Nucleus accumbens (tissue), 56 donors: ENCODE results near the gene SMCO1.
"Not testable (repeated sequence)": the region's sequence is repeated elsewhere in the genome, so short reads cannot be mapped to it uniquely, and the experiment has no call there.

Source experiments
- DNase-seq, 56 donors: peaks; one replicate each; lab custom pipeline; 2025; lab: John Stamatoyannopoulos, UW

SMCO1 gene, protein sequence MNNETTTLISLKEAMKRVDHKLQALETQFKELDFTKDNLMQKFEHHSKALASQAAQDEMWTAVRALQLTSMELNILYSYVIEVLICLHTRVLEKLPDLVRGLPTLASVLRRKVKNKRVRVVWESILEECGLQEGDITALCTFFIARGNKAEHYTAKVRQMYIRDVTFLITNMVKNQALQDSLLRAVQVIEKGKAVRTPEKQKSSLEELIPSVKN

DNA sequence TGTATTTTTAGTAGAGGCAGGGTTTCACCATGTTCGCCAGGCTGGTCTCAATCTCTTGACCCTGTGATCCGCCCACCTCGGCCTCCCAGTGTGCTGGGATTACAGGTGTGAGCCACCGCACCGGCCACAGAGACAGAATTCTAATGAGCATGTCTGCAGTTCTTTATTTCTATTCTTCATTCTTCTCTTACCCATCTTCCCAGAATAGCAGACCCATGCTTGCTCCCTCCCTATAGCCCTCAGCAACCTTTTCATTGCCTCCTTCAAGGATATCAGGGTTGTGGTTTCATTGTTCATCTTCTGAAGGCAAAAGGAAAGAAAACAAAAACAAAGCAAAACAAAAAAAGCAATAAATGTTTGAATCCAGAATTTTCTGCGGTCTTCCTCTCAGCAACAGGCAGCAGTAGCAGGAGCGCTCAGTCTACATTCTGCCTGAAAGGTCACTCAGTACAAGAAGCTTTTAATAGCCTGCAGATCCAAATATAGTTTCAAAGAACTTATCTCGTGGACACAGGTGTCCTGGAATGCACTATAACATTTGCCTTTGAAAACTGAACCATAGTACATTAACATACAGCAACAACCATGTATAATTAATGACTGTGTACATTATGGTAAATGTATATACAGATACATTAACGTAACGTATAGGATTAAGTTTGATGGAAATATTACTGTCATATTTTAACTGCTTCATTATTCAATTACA lies at the start of gene SMCO1:
Gene SMCO1 (minus strand): TSS at position 434 of the 709 bp plus-strand sequence. CDS start 137 bp downstream, at position 297.
- no peak for DNase-seq

DNA sequence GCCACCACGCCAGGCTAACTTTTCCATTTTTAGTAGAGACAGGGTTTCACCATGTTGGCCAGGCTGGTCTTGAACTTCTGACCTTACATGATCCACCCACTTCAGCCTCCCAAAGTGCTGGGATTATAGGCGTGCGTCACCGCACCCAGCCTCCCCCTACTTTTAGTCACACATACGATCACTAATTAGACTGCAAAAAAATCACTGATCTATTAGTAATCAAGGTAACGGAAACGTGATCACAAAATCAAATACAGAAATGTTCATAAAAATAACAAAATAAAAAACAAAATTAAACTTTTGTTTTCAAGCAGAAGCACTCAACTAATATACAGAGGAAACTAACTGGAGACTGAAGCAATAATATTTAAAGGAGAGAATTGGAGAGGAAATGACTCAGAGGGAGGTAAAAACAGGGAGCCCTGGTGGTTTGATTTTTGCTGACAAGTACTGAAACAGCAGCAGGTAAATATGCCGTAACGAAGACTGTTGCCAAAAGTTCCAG lies 48.6 kb upstream of the SMCO1 start:
- no peak for DNase-seq

DNA sequence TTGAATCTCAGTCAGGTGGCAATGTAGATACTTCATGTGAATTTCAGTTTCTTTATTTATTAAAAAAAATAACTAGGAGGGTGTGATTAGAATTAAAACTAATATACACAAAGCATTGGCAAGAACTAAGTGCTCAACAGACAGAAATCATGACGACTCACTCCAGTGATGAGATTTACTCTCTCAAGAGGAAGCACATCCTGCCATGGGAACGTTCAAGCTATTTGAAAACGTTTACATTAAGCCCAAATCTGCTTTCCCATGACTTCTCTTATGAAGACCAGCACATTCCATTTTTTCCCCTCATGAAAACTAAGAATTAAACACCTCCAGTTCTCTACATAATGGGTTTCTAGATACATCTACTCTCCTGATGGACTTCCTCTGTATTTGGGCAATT lies 44.7 kb upstream of the SMCO1 start:
- DNase-seq: no peak

DNA sequence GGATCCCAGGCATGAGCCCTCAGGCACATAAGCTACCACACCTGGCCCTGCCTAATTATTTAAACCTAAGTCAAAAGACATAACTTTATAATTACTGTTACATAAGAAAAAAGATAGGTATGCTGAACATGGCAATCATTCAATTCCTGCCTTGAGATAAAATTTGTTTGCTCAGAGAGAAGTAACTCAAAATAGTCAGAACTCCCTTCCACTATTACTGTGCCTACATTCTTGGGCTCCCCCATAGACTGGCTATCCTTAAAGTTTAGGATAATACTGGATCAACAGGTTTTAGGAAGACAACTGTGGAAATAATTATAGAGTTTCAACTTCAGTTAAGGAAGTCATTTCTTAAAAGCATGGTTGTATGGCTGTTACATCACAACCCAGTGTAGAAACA lies 43.3 kb upstream of the SMCO1 start:
- DNase-seq: no peak

DNA sequence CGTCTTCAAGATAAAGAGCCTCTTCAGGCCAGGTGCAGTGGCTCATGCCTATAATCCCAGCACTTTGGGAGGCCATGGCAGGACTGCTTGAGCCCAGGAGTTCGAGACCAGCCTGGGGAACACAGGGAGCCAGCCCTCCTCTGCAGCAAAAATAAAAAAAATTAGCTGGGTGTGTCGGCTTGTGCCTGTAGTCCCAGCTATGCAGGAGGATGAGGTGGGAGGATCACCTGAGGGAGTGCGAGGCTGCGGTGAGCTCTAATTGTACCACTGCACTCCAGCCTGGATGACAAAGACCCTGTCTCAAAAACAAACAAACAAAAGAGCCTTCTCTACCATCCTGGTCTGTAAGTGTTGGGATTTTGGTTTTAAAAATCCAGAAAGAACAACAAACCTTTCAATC lies 42.1 kb upstream of the SMCO1 start:
- DNase-seq: peak in 3 of 56 donors; percentile 8 to 10 (median 9)

DNA sequence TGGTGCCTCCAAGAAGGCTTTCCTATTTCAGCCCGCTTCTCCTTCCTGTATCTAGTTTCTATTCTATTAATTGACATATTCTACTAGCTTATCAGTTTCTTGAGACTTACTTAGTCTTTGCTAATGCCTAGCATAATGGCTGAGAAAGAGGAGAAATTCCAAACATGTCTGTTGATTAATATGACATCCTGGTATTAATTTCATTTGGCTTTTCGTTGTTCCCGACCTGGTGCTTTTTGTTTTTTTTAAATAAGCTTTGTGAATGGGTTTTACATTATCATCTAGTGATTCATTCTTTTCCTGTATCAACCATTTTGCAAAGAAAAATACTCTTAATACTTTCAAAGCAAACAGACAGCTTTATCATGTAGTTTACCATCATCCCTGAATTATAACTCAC lies 40.1 kb upstream of the SMCO1 start:
- no peak for DNase-seq

DNA sequence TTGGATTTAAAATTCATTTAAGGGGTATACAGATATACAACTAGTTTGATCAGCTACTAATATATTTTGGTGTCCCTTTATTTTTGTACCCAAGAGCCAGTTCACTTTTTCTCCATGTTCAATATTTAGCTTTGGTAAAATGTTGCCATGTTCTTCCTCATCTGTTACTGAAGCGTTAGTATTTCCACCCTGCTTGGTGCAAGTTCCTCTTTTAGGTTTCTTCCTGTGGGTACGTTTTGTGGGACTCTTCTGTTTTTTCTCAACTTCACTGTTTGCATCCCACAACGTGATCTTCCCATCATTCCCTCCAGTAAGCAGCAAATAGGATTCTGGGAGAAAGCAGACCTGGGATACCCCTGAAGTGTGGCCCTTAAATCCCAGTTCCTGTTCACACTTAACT lies 39.1 kb upstream of the SMCO1 start:
- no peak for DNase-seq

DNA sequence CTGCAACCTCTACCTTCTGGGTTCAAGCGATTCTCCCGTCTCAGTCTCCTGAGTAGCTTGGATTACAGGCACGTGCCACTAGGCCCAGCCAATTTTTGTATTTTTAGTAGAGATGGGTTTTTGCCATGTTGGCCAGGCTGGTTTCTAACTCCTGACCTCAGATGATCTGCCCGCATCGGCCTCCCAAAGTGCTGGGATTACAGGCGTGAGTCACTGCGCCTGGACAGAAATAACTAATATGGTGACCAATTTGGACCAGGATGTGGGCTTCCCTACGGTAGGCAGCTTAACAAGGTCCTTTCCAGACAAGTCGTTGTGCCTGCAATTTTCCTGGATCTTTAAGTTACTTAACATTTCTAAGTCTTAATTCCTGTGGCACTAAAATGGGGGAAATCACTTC lies 38.4 kb upstream of the SMCO1 start:
- DNase-seq: no peak

DNA sequence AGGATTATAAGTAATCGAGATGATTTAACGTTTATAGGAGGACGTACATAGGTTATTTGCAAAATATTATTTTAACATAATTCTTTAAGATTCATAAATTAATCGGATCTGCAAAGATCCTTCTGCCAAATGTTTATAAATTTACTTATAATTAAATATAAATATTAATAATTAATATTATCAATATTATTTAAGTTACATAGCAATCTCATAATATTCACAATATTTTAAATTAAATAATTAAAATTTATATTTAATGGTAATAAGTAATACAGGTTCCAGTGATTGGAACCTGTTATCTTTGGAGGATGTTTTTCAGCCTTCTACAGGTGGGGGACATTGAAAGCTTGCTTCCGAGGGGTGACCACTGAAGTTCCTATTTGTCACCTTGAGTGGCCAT lies 37.1 kb upstream of the SMCO1 start:
- DNase-seq: no peak

DNA sequence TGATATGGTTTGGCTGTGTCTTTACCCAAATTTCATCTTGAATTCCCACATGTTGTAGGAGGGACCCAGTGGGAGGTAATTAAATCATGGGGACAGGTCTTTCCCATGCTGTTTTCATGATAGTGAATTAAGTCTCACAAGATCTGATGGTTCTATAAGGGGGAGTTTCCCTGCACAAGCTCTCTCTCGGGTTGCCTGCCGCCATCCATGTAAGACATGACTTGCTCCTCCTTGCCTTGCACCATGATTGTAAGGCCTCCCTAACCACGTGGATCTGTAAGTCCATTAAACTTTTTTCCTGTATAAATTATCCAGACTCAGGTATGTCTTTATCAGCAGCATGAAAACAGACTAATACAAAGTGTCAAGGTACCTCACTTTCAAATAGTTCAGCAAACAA lies 35.0 kb upstream of the SMCO1 start:
- DNase-seq: not testable (repeated sequence)

DNA sequence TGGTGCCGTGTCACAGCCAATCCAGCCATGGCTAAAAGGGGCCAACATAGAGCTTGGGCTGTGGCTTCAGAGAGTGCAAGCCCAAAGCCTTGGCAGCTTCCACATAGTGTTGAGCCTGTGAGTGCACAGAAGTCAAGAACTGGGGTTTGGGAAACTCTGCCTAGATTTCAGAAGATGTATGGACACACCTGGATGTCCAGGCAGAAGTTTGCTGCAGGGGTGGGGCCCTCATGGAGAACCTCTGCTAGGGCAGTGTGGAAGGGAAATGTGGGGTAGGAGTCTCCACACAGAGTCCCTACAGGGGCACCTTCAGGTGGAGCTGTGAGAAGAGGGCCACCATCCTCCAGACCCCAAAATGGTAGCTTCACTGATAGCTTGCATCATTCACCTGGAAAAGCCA lies 34.2 kb upstream of the SMCO1 start:
- not testable (repeated sequence) for DNase-seq

DNA sequence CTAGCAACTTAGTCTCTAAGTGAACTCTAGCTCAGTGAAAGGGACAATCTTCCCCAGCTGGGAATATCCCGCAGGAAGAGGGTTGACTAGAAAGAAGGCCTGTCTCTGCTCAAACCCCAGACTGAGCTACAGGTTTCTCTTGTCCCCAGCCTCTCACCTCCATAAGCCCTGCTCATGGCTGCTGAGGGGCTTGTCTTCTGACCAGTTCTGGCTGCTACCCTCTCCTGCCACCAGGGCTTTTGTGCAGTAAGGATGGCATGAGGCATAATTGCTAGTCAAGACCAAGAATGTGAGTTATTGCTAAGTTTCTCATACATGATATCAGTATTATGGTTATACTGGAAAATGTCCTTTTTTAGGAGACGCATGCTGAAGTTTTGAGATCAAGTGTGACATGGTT lies 31.9 kb upstream of the SMCO1 start:
- no peak for DNase-seq

DNA sequence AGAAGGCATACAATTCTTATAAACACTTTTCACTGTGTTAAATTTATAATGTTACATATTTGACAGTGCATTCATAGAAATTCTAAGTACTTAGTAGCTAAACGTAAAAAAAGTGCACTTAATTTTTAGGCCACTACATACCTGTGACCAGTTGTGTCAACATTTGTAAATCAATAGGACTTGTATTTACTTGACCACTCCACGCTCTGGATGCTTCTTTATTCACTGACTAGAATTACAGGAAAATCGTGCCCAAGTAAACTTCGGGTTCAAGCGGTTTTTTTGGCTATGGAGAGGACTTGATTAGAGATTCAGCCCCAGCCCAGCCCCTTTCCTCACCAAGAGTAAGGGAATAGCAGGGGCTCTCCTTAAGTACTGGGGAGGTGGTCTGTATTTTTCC lies 31.4 kb upstream of the SMCO1 start:
- DNase-seq: no peak

DNA sequence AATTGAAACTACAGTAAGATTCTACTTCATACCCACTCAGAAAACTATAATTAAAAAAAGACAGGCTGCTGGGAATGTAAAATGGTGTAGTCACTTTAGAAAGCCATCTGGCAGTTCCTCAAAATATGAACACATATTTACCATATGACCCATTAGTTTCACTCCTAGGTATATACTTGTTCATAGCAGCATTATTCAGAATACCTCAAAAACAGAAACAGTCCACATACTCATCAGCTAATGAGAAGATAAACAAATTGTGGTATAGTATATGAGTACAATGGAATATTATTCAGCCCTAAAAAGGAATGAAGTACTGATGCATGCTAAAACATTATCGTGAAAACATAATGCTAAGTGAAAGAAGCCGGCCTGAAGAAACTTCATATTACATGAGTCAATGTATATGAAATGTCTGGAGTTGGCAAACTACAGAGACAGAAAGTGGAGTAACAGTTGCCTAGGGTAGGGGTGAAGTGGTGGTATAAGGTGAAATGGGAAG lies 29.4 kb upstream of the SMCO1 start:
- no peak for DNase-seq

DNA sequence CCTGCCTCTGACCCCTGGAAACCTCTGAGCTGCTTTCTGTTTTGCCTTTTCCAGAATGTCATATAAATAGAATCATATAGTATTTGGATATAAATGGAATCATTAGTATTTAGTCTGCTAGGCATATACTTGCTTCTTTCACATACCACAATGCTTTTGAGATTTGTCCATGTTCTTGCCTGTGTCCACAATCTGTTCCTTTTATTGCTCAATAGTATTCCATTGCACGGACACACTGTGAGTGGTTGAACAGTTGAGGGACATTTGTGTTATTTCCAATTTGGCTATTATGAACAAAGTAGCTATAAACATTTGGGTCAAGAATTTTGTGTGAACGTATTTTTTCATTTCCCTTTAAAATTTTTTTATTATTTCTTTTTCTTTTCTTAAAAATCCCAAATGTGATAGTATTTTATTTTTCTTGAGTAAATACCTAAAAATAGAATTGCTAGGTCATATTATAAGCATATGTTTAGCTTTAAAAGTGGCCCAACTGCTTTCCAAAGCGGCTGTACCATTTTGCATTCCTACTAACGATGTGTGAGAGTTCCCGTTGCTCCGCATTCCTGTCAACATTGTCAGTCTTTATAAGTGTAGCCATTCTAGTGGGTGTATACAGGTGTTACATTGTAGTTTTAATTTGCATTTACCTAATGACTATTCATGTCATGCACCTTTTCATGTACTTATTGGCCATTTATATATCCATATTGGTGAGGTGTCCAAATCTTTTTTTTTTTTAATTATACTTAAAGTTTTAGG lies 26.7 kb upstream of the SMCO1 start:
- no peak for DNase-seq

DNA sequence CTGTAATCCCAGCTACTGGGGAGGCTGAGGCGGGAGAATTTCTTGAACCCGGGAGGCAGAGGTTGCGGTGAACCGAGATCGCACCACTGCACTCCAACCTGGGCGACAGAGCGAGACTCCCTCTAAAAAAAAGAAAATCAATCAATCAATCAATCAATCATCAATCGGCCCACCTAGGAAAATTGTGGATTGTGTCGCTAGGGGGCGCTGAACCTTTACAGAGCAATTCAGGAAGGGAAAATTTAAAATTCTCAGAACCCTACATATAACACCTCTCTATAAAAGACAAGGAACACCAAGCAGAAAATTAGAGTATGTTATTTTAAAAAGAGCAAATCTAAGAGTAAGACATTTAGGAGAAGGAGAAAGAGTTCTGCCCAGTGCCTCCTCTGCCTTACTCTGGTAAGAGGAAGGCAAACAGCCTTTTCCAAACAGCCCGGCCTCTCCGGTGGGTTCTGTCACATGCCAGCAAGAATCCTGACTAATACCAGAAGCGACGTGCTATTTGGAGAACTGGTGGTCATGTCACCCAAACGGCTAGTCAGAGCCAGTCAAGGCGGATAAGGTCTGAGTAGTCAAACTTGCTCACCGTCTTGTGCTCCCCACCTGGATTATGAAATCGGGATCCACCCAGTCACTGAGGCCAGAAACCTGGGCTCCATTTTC lies 22.3 kb upstream of the SMCO1 start:
- DNase-seq: peak in 13 of 56 donors; percentile 0 to 67 (median 3)

DNA sequence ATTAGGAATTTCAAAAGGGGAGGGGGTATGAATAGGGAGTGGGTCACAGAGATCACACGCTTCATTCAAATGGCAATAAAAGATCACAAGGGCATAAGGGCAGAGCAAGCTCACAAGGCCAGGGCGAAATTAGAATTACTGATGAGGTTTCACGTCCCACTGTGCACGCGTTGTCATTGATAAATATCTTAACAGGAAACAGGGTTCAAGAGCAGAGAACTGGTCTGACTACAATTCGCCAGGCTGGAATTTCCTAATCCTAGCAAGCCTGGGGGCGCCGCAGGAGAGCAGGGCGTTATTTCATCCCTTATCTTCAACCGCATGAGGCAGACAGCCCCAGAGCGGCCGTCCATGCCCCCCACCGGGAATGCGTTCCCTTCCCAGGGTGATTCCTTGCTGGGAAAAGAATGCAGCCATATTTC lies 18.1 kb upstream of the SMCO1 start:
- no peak for DNase-seq

DNA sequence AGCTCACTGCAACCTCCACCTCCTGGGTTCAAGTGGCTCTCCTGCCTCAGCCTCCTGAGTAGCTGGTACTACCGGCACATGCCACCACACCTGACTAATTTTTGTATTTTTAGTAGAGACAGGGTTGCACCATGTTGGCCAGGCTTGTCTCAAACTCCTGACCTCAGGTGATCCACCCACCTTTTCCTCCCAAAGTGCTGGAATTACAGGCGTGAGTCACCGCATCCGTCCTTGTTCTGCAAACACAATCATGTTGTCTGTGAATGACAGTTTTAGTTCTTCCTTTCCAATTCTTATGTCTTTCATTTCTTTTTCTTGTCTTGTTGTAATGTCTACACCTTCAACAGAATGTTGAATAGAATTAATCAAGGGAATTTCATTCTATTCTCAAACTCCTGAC lies 16.3 kb upstream of the SMCO1 start:
- DNase-seq: no peak

DNA sequence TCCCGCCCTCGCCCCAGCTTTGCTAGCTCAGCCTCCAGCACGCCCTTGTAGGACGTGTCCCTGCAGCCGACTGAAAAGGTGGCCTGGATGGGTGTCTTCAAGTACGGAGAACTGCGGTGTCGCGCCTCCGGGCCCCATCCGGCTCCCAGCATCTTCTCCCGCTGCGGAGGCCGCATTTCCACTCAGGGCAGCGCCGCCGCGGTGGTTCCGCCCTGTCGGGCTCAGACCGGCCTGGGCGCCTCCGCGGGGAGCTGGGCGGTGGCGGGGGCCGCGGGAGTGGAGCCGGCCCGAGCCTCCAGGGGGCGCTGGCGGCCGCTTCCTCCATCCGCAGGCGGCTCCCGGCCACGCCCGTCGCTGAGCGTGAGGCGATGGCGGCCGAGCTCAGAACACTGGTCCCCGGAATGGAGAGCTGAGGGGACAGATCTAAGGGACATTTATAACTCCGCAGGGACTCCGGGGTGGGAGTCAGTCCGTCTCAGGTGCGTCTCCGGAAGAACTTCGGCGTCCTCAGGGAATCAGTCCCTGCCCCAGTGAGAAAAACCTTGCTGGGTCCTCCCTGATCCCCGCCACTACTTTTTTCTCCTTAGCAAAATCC lies 13.6 kb upstream of the SMCO1 start:
- DNase-seq: peak in 41 of 56 donors; percentile 3 to 69 (median 34)

DNA sequence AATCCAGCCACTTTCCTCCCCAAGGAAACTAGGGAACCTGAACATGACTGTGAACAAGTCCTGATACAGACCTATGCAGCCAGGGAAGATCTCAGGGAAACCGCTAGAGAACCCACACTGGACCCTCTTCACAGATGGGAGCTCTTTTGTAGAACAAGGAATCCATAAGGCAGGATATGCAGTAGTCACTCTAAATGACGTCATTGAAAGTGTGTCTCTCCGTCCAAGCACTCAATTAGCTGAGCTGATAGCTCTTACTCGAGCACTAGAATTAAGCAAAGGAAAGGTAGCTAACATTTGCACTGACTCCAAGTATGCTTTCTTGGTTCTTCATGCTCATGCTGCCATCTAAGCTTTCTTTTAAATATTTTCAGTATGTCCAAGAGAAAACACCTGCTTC lies 10.0 kb upstream of the SMCO1 start:
- no peak for DNase-seq
